HEK293T (cell line): Measurements from ENCODE around the gene GRB7.

Experiments used
- CTCF ChIA-PET: fragments of 350-600 bp; formaldehyde crosslinking; extraction: SDS; loops from one replicate; lab custom pipeline; 2021; ENCODE audit warnings: antibody characterized with exemption, inconsistent platforms; lab: Yijun Ruan, JAX
- POLR2A ChIA-PET: fragments of 350-600 bp; formaldehyde crosslinking; extraction: SDS; loops from one replicate; lab custom pipeline; 2020; ENCODE audit warnings: antibody characterized with exemption, inconsistent platforms; lab: Yijun Ruan, JAX
- DNase-seq: peaks from one replicate; pipeline ENCODE4 v3.0.0; 2012; ENCODE audit warnings: mixed read lengths; ENCODE audit errors: extremely low spot score
- ARNT ChIP-seq: fragments of 450-650 bp; IDR thresholded peaks from 2 replicates; pipeline ENCODE4 v1.6.1; 2017; ENCODE audit warnings: mild to moderate bottlenecking
- BHLHE40 ChIP-seq: fragments of 450-650 bp; IDR thresholded peaks from 2 replicates; pipeline ENCODE4 v1.6.1; 2016; ENCODE audit warnings: mild to moderate bottlenecking, moderate library complexity, borderline replicate concordance
- CTBP1 ChIP-seq: fragments of 450-650 bp; IDR thresholded peaks from 2 replicates; pipeline ENCODE4 v1.6.1; 2016; ENCODE audit warnings: borderline replicate concordance
- ELF4 ChIP-seq: fragments of 450-650 bp; IDR thresholded peaks from 2 replicates; pipeline ENCODE4 v1.6.1; 2017; ENCODE audit warnings: antibody characterized with exemption
- FOXA1 ChIP-seq: fragments of 450-650 bp; IDR thresholded peaks from 2 replicates; pipeline ENCODE4 v1.6.1; 2016; ENCODE audit warnings: mild to moderate bottlenecking
- FOXK2 ChIP-seq: fragments of 450-650 bp; IDR thresholded peaks from 2 replicates; pipeline ENCODE4 v1.6.1; 2016; ENCODE audit warnings: mild to moderate bottlenecking
- FOXM1 ChIP-seq: fragments of 450-650 bp; IDR thresholded peaks from 2 replicates; pipeline ENCODE4 v1.6.1; 2017; ENCODE audit warnings: mild to moderate bottlenecking, borderline replicate concordance
- HDGF ChIP-seq: fragments of 450-650 bp; IDR thresholded peaks from 2 replicates; pipeline ENCODE4 v1.6.1; 2017; ENCODE audit warnings: antibody characterized with exemption, borderline replicate concordance
- L3MBTL2 ChIP-seq: fragments of 450-650 bp; conservative IDR thresholded peaks from 2 replicates; pipeline ENCODE4 v1.6.1; 2016; ENCODE audit warnings: mild to moderate bottlenecking
- LEF1 ChIP-seq: fragments of 450-650 bp; IDR thresholded peaks from 2 replicates; pipeline ENCODE4 v1.6.1; 2017; ENCODE audit warnings: mild to moderate bottlenecking, borderline replicate concordance
- NFRKB ChIP-seq: fragments of 450-650 bp; IDR thresholded peaks from 2 replicates; pipeline ENCODE4 v1.6.1; 2016; ENCODE audit warnings: mild to moderate bottlenecking, moderate library complexity
- SP1 ChIP-seq: fragments of 450-650 bp; IDR thresholded peaks from 2 replicates; pipeline ENCODE4 v1.6.1; 2017
- SUZ12 ChIP-seq: fragments of 450-650 bp; IDR thresholded peaks from 2 replicates; pipeline ENCODE4 v1.6.1; 2016; ENCODE audit warnings: mild to moderate bottlenecking
- TARDBP ChIP-seq: fragments of 450-650 bp; IDR thresholded peaks from 2 replicates; pipeline ENCODE4 v1.6.1; 2016
- ZNF384 ChIP-seq: fragments of 450-650 bp; IDR thresholded peaks from 2 replicates; pipeline ENCODE4 v1.6.1; 2016
- TF ChIP-seq, protein P1 (sequence below): fragments of 450-650 bp; IDR thresholded peaks from 2 replicates; pipeline ENCODE4 v1.6.1; 2016

The GRB7 gene

DNA sequence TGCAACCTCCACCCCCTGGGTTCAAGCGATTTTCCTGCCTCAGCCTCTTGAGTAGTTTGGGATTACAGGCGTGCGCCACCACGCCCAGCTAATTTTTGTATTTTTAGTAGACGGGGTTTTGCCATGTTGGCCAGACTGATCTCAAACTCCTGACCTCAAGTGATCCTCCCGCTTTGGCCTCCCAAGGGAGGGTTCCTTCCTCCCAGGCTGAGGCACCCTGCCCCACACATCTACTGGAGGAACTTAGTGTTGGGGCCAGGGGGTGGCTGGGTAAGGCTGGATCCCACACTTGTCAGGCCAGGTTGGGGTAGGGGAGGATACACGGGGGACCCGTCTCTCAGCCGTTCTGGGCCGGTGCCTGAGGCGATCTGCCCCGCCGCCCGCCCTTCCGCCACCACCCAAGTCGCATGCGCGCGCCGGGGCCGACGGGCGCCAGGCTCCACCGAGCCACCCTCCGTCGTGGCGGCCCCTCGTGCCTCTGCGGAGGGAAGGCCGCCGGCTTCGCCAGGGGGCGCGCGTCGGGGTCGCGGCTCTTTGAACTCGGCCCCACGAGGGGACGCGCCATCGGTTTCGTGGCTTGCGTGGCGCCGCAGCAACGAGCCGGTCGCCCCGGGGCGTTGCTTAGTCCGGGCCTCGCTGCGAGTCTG is 15.9 kb downstream of the GRB7 start:
- TF ChIP-seq TARDBP (peak; percentile 76), LEF1 (peak; percentile 80; the same call in 1 of the 2 replicates), ARNT (no peak), L3MBTL2 (peak; percentile 93)
- POLR2A ChIA-PET: interaction anchor here (0.7 to 2.4 kb wide), 7 partner anchors 9 to 82 kb away, joined by 3 to 6 read pairs (median 4); partner anchors contain the start of genes ERBB2 and MIEN1
- peak; percentile 42 for DNase-seq
- CTCF ChIA-PET: interaction anchor here (0.9 to 2.2 kb wide), 5 partner anchors 24 to 135 kb away, joined by 3 to 11 read pairs (median 3); partner anchors contain the start of gene MIEN1

DNA sequence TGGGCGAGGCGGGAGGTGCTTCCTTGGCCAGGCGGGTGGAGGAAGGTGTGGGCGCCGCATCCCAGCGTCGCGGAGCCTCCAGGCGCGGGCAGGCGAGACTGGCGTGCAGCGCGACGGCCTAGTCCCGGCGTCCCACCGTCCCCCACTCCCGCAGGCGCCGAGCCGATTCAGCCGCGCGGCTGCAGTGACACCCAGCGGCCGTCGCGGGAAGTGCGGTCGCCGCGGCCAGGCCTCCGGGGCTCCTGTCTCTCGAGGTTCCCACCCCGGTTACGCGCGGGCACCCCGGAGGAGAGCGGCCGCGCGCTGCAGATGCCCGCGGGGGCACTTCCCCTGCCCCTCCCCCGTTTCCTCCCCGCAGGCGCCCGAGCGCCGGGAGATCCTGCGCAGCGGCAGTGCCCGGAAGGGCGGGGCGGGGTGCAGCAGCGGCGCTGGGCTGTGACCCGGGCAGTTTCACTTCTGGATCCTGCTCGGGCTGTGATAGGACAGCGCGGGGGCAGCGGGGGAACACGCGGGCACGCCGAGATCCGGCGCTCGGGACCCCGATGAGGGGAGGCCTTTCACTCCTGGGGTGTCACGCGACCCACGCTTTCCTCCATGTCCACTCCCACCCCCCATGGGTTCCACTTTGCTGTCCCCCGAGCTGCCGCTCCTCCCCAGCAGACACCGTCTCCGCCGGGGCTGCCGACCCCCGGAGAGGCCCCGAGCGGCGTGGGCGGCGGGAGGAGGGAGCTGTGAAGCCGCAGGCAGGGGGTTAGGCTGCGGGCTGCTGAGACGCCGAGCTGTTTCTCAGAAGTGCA is 16.6 kb downstream of the GRB7 start:
- TF ChIP-seq SUZ12 (no peak), L3MBTL2 (peak; percentile 42), NFRKB (no peak)
- peak; percentile 85 for DNase-seq
- ChIA-PET CTCF (interaction anchor here (0.9 to 2.2 kb wide), 9 partner anchors 24 to 207 kb away, joined by 3 to 11 read pairs (median 3); partner anchors contain the start of gene MIEN1), POLR2A (interaction anchor here (0.7 to 2.4 kb wide), 11 partner anchors 11 to 207 kb away, joined by 3 to 8 read pairs (median 4); partner anchors contain the start of genes ERBB2, MIEN1 and STARD3)

DNA sequence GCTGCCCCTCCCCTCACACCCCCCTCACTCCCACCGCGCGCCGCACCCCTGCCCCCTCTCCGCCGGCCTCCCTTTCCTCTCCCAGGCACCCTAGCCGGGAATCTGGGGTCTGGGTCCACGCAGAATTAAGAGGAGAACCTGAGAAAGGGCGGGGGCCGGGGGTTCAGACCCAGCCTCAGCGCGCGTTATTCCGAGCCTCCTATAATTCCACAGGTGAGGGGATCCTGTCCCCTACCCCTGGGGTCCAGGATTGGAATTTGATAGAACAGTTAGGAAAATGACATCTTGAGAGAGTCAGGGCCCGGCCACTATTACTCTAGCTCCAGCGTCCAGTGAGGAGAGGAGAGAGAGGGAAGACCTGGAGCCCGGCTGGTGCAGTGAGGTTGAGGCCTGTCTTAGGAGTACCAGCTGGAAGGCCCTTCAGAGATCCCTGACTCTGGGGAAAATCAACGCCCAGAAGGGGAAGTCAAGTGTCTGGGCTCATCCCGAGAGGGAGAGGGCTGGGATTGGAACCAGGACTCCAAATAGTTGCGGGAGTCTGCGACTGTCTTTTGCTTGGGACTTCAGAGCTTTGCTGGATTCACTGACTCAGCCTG is 17.3 kb downstream of the GRB7 start:
- POLR2A ChIA-PET: interaction anchor here (0.7 to 2.4 kb wide), 9 partner anchors 10 to 208 kb away, joined by 3 to 8 read pairs (median 4); partner anchors contain the start of genes ERBB2, MIEN1 and STARD3
- TF ChIP-seq ZNF384 (no peak), FOXA1 (no peak), NFRKB (no peak), L3MBTL2 (no peak), CTBP1 (no peak), SUZ12 (no peak), LEF1 (no peak), FOXK2 (no peak), BHLHE40 (no peak), TARDBP (no peak), FOXM1 (no peak), ARNT (no peak), SP1 (no peak), ELF4 (no peak), HDGF (no peak)
- TF ChIP-seq, protein P1, sequence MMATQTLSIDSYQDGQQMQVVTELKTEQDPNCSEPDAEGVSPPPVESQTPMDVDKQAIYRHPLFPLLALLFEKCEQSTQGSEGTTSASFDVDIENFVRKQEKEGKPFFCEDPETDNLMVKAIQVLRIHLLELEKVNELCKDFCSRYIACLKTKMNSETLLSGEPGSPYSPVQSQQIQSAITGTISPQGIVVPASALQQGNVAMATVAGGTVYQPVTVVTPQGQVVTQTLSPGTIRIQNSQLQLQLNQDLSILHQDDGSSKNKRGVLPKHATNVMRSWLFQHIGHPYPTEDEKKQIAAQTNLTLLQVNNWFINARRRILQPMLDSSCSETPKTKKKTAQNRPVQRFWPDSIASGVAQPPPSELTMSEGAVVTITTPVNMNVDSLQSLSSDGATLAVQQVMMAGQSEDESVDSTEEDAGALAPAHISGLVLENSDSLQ: no peak
- DNase-seq: no peak
- CTCF ChIA-PET: interaction anchor here (0.7 to 2.2 kb wide), 7 partner anchors 25 to 207 kb away, joined by 3 to 9 read pairs (median 3); partner anchors contain the start of gene MIEN1

DNA sequence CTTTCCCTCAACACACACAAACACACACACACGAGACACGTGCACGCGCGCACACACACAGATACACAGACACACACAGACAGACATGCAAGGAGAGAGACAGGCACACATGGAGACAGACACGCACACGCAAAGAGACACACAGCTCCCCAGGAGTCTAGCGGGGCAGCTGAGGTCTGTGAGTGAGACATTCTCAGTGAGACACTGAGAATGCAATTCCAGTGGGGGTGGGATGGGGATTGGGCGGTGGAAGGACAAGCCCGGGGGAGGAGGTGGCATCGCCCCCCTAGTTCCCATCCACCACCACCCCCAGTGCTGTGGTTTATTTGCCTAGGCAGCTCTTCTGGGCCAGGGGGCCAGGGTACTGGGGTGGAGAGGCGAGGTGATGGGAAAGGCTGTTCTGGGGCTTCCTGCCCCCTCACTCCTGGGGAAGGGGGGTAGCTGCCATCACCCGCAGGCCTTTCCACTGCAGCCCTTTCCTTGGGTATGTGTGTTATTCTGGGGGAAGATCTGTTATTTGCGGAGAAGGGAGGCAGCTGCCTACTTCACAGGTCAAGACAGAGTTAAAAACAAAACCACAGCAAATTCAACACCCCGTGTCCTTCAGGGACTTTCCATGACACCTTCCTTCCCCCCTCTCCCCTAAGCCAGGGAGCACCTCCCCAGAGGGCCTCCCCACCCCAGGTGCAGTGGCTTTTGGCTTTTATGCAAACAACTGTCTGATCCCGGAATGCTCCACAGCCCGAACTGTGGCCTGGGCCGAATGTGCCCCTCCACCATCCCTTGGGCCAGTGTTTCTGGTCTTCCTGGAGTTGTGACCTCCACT is 18.0 kb downstream of the GRB7 start:
- no peak for DNase-seq
- CTCF ChIA-PET: interaction anchor here (0.7 to 2.2 kb wide), 8 partner anchors 26 to 591 kb away, joined by 3 to 9 read pairs (median 4); partner anchors contain the start of gene MIEN1
- POLR2A ChIA-PET: interaction anchor here (0.9 to 2.4 kb wide), 6 partner anchors 10 to 208 kb away, joined by 3 to 8 read pairs (median 5); partner anchors contain the start of genes ERBB2 and STARD3
- TF ChIP-seq FOXA1 (no peak), HDGF (no peak), L3MBTL2 (no peak), SUZ12 (no peak), NFRKB (no peak), FOXM1 (no peak), TARDBP (no peak), BHLHE40 (no peak), LEF1 (no peak)
- TF ChIP-seq, protein P1: no peak

DNA sequence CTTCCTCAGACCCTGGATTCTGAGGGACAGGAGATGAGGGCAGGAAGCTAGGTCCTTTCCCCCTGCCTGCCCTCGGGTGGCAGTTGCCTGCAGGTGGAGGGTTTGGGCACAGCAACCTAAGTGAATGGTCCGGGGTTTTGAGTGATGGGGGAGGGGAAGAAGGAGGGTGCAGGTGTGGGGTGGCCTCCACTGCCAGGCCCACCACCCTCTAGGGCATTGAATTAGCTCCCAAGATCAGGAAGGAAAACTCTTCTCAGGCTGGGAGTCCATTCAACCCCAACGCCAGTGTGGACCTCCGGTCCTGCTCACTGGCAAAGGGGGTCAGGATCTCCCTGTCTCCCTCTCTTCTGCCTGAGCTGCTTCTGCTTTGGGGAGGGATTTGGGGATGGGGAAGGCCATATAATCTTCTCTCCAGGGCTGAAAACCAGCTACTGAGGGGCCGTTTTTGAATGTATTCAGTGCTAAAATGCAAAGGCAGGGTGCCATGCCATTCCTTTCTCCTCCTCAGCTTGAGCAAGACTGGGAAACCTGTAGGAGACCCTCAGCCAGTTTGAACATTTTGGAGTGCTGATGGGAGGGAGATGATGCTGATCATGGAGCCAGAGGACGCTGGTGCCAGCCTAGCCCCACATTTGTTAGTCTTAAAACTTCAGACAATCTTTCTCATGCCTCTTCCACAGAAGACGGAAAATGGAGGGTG is 18.8 kb downstream of the GRB7 start:
- no peak for DNase-seq
- TF ChIP-seq, protein P1: no peak
- TF ChIP-seq SUZ12 (no peak), ARNT (no peak), L3MBTL2 (no peak), FOXA1 (no peak), SP1 (no peak), TARDBP (no peak), HDGF (no peak), ELF4 (no peak), LEF1 (no peak), BHLHE40 (no peak), ZNF384 (no peak), NFRKB (no peak), FOXK2 (no peak), FOXM1 (no peak), CTBP1 (no peak)
- POLR2A ChIA-PET: no interaction called here
- CTCF ChIA-PET: interaction anchor here (0.8 to 0.9 kb wide), 2 partner anchors 133 to 592 kb away, joined by 3 to 4 read pairs; no protein-coding TSS in a partner anchor
